NCI-H146 treated with DMSO at 0.1 percent for 48 hours (cell line): ENCODE results near the gene UNC13A.
A peak's percentile ranks its signal among the peaks of the same experiment; 100 is the strongest.
"Not testable (repeated sequence)": the region's sequence is repeated elsewhere in the genome, so short reads cannot be mapped to it uniquely, and the experiment has no call there.

ENCODE experiments used
- DNase-seq: peaks from one replicate; lab custom pipeline; 2025; ENCODE audit not compliant: unreplicated experiment; lab: John Stamatoyannopoulos, UW

The UNC13A gene

GRCh38 chr19:17606590-17607185 is 81.5 kb downstream of the UNC13A start:
- no peak for DNase-seq

- peak; percentile 94 for DNase-seq
These were observed 82.2 kb downstream of the UNC13A start for GRCh38 chr19:17605761-17606589.

GRCh38 chr19:17605117-17605516 is 83.0 kb downstream of the UNC13A start:
- no peak for DNase-seq

GRCh38 chr19:17604372-17605025 is 83.7 kb downstream of the UNC13A start:
- no peak for DNase-seq

- no peak for DNase-seq
These were observed 85.2 kb downstream of the UNC13A start for GRCh38 chr19:17602872-17603510.

GRCh38 chr19:17602217-17602616 is 85.9 kb downstream of the UNC13A start:
- DNase-seq, result no peak

GRCh38 chr19:17601683-17602082 is 86.5 kb downstream of the UNC13A start:
- DNase-seq, result no peak

- no peak for DNase-seq
These were observed 88.4 kb downstream of the UNC13A start for GRCh38 chr19:17599780-17600179.

GRCh38 chr19:17598953-17599352 is 89.2 kb downstream of the UNC13A start:
- no peak for DNase-seq

GRCh38 chr19:17598063-17598462 is 90.1 kb downstream of the UNC13A start:
- not testable (repeated sequence) for DNase-seq

- DNase-seq, result not testable (repeated sequence)
These were observed 93.9 kb downstream of the UNC13A start for GRCh38 chr19:17594296-17594695.

GRCh38 chr19:17590866-17591265 is 97.3 kb downstream of the UNC13A start:
- no peak for DNase-seq

GRCh38 chr19:17585395-17585794 is 102.8 kb downstream of the UNC13A start:
- DNase-seq, result not testable (repeated sequence)

- no peak for DNase-seq
These were observed 104.0 kb downstream of the UNC13A start for GRCh38 chr19:17584132-17584531.

- no peak for DNase-seq
These were observed 105.5 kb downstream of the UNC13A start for GRCh38 chr19:17582613-17583012.

GRCh38 chr19:17581211-17581874 is 106.8 kb downstream of the UNC13A start:
- DNase-seq, result no peak

GRCh38 chr19:17580470-17581144 is 107.5 kb downstream of the UNC13A start:
- DNase-seq, result no peak

GRCh38 chr19:17579661-17580244 is 108.4 kb downstream of the UNC13A start:
- no peak for DNase-seq

GRCh38 chr19:17577457-17578097 is 110.6 kb downstream of the UNC13A start:
- no peak for DNase-seq
